GM21723 (cell line): ENCODE results near the gene NKAPL.
"Not testable (repeated sequence)": the region's sequence is repeated elsewhere in the genome, so short reads cannot be mapped to it uniquely, and the experiment has no call there.

Experiments
- ATAC-seq: cut with Tn5 transposase; IDR thresholded peaks from one replicate; pipeline ENCODE4 v1.9.1; 2021; ENCODE audit warnings: mild to moderate bottlenecking, moderate library complexity; ENCODE audit not compliant: unreplicated experiment

Gene NKAPL

DNA sequence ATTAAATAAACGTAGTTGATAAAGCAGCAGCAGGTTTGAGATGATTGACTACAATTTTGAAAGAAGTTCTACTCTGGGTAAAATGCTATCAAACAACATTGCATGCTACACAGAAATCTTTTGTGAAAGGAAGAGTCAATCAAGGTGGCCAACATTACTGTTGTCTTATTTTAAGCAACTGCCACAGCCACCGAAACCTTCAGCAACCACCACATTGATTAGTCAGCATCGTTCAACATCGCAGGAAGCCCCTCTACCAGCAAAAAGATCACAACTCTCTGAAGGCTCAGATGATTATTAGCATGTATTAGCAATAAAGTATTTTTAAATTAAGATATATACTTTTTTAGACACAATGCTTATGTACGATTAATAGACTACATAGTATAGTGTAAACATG is 36.2 kb downstream of the NKAPL start:
- ATAC-seq = no peak

DNA sequence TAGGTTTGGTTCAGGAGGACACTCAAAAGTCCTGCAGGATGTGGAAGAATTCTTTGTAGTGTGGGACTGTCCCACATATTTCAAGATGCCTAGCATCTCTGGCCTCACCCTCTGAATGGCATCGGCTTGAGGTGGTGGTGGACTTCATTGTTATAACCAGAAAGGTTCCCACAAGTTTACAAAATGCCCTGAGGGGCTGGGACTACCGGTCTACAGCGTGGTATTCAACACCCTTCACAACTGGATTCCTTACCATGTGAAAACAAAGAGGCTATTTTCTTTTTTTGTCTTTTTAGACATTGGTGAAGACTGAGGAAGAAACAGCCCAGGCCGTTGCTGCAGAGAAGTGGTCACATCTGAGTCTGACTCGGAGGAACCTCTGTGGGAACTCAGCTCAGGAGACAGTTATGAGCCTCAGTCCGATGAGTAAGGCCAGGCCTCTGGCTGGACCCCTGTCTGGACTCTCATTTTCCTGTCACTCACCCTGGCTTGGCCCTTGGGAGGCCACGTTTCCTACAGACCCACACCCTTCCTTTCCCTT is 37.5 kb downstream of the NKAPL start:
- ATAC-seq = no peak

DNA sequence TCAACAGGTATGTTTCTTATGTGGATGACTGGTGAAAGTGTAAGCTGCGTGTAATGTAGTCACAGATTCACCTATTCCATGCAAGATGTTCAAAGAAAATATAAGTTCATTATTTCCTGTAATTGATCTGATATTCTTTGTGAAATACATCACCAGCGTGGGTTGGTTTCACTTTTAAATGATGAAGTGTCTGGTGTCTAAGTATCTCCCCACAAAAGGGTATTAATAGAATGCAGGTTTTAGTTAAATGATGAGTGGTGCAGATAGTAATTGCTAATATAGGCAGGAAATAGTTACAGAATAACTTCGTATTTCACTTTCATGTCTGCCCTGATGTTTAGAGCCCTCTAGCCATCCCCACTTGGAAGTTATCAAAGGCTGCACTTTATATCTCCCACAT is 44.5 kb downstream of the NKAPL start:
- peak; percentile 66 for ATAC-seq

DNA sequence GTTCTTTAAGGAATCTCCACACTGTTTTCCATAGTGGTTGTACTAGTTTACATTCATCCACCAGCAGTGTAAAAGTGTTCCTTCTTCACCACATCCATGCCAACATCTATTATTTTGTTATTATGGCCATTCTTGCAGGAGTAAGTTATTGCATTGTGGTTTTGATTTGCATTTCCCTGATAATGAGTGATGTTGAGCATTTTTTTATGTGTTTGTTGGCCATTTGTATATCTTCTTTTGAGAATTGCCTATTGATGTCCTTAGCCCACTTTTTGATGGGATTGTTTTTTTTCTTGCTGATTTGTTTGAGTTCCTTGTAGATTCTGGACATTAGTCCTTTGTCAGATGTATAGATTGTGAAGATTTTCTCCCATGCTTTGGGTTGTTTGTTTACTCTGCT is 47.3 kb downstream of the NKAPL start:
- not testable (repeated sequence) for ATAC-seq
